Measurements from ENCODE around the gene KCNMA1. TPM values are rescaled to one million over a fixed set of nuclear protein-coding genes. Genes with fewer than 3 reads are reported as not detected.

The KCNMA1 gene
- total RNA-seq, 1 donor from 2014 or later, result 30.1 TPM

GRCh38 chr10:77586719-77587415, 50.7 kb downstream of the KCNMA1 start:
- Mint-ChIP-seq H3K4me3 (no peak overlapping the region), H3K9me3 (no peaks in the 10 kb centered on the region)
- DNase-seq (ENCODE audit: extremely low spot score, unreplicated experiment), result no peak

DNA sequence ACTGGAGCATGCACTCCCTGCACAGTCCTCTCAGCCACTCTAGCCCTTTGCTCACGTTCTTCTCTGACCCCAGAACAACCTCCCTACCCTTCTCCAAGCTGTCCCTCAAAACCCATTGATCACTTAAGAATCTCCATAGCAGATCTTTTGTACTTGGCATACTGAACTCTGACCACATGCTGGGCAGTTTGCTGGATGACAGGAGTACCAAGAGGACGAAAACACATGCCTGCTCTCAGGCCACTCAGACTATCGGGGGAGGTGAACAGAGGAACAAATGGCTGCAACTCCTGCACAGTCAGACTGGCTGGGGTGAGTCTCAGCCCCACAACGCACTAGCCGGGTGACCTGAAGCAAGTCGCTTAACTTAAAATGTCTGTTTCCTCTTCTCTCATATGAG, 52.7 kb downstream of the KCNMA1 start:
- peaks cover 13% of the 10 kb centered on the region for H3K4me1 Mint-ChIP-seq (ENCODE audit: unreplicated experiment)
- DNase-seq (ENCODE audit: extremely low spot score, unreplicated experiment), result no peak
- H3K36me3 Mint-ChIP-seq, result no peaks in the 10 kb centered on the region
- H3K4me3 Mint-ChIP-seq, result no peak overlapping the region
- no peak overlapping the region for H3K27ac Mint-ChIP-seq
- no peaks in the 10 kb centered on the region for H3K9me3 Mint-ChIP-seq
- H3K27me3 Mint-ChIP-seq, result peaks cover 2% of the 10 kb centered on the region
- no peak for TF ChIP-seq CTCF (conservative IDR thresholded peaks at IDR 0.05)

More at GRCh38 chr10:77586719-77587415, 50.7 kb downstream of the KCNMA1 start:
- H3K4me1 Mint-ChIP-seq (ENCODE audit: unreplicated experiment), result peaks cover 13% of the 10 kb centered on the region
- peaks cover 2% of the 10 kb centered on the region for H3K27me3 Mint-ChIP-seq
- H3K27ac Mint-ChIP-seq, result peak overlapping the region; percentile 61
- no peaks in the 10 kb centered on the region for H3K36me3 Mint-ChIP-seq
- TF ChIP-seq CTCF (conservative IDR thresholded peaks at IDR 0.05), result no peak

- H3K4me3 Mint-ChIP-seq, result no peak overlapping the region
- H3K4me1 Mint-ChIP-seq (ENCODE audit: unreplicated experiment), result peaks cover 13% of the 10 kb centered on the region
- peaks cover 2% of the 10 kb centered on the region for H3K27me3 Mint-ChIP-seq
- no peaks in the 10 kb centered on the region for H3K9me3 Mint-ChIP-seq
- H3K36me3 Mint-ChIP-seq, result no peaks in the 10 kb centered on the region
- no peak for DNase-seq (ENCODE audit: extremely low spot score, unreplicated experiment)
- TF ChIP-seq CTCF (conservative IDR thresholded peaks at IDR 0.05), result no peak
- H3K27ac Mint-ChIP-seq, result no peak overlapping the region
These were observed 54.1 kb downstream of the KCNMA1 start for GRCh38 chr10:77583527-77583926.

DNA sequence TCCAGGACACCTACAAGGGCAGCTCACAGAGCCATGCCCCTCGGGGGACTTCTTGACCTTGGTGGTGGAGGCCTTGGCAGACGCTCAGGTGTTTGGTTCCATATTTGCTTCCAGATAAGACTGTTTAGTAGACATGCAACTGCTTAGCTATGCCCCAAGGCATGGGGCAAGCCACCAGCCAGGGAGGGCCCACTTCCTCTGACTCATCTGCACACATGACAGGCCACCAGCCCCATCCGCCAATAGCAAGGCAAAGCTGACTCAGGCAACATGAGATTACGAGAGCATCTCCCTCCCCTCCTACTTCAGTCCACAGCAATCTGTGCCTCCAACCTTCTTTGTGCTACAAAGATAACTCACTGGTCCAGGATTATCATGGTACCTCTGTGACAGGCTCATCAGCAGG, 54.9 kb downstream of the KCNMA1 start:
- Mint-ChIP-seq H3K27me3 (peaks cover 2% of the 10 kb centered on the region), H3K27ac (no peak overlapping the region), H3K4me3 (no peak overlapping the region), H3K36me3 (no peaks in the 10 kb centered on the region), H3K9me3 (no peaks in the 10 kb centered on the region), H3K4me1 (ENCODE audit: unreplicated experiment) (peaks cover 12% of the 10 kb centered on the region)
- DNase-seq (ENCODE audit: extremely low spot score, unreplicated experiment), result no peak
- no peak for TF ChIP-seq CTCF (conservative IDR thresholded peaks at IDR 0.05)

GRCh38 chr10:77581738-77582137, 55.9 kb downstream of the KCNMA1 start:
- H3K9me3 Mint-ChIP-seq, result no peaks in the 10 kb centered on the region
- H3K27me3 Mint-ChIP-seq, result peaks cover 2% of the 10 kb centered on the region
- H3K27ac Mint-ChIP-seq, result no peak overlapping the region
- peaks cover 3% of the 10 kb centered on the region for H3K4me1 Mint-ChIP-seq (ENCODE audit: unreplicated experiment)
- H3K4me3 Mint-ChIP-seq, result no peak overlapping the region
- no peaks in the 10 kb centered on the region for H3K36me3 Mint-ChIP-seq
- DNase-seq (ENCODE audit: extremely low spot score, unreplicated experiment), result no peak
- no peak for TF ChIP-seq CTCF (conservative IDR thresholded peaks at IDR 0.05)
